A549 (cell line): ENCODE results near the gene SOX5.

ENCODE experiments used
- EP300 ChIP-seq, 2 experiments: fragments of >200 bp; sonication (Bioruptor Twin); formaldehyde crosslinking; IDR thresholded peaks; 2 replicates in 1 of 2; 3 replicates in 1 of 2; pipeline ENCODE4 v1.6.1; 2016 to 2017
- ESRRA ChIP-seq: fragments of 150-350 bp; IDR thresholded peaks from 2 replicates; pipeline ENCODE4 v1.6.1; 2014; ENCODE audit warnings: mild to moderate bottlenecking, low read length, borderline replicate concordance
- FOSL2 ChIP-seq, 2 experiments: fragments of 450-650 bp in 1 of 2; fragments of >200 bp in 1 of 2; sonication (Bioruptor Twin) in 1 of 2; formaldehyde crosslinking; IDR thresholded peaks; 2 replicates each; pipeline versions ENCODE4 v1.5.0 to v1.6.1; 2016 to 2020; ENCODE audit warnings: mild to moderate bottlenecking in 1 of 2, moderate library complexity in 1 of 2
- POLR2A ChIP-seq: IDR thresholded peaks from 2 replicates; pipeline ENCODE4 v1.6.1; 2012; ENCODE audit warnings: mild to moderate bottlenecking, low read length
- SREBF2 ChIP-seq: fragments of 450-650 bp; IDR thresholded peaks from 2 replicates; pipeline ENCODE4 v1.6.1; 2014; ENCODE audit warnings: mild to moderate bottlenecking, moderate library complexity
- TF ChIP-seq, protein P1 (sequence below): fragments of >200 bp; sonication (Bioruptor Twin); formaldehyde crosslinking; IDR thresholded peaks from 3 replicates; pipeline ENCODE4 v1.5.1; 2016
- TF ChIP-seq, protein P2 (sequence below): IDR thresholded peaks from 2 replicates; pipeline ENCODE4 v1.6.1; 2012
- TF ChIP-seq, protein P3 (sequence below): fragments of >200 bp; sonication (Bioruptor Twin); formaldehyde crosslinking; IDR thresholded peaks from 3 replicates; pipeline ENCODE4 v1.6.1; 2016

DNA sequence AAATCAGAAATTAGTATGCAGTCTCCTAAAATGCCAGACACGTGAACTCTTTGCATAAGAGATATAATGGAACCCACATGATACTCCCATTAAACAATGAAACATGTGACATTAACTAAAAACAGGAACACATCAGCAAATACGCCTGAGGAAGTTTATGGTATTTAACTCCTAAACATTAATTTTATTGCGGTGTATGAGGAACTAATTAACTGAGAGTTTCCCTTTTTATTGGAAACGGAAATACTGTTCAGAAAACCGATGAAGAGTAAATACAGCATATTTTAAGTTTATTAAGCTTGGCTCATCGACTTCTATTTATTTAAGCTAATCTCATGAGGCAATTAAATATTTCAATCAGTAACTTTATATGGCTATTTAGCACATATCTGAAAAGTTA lies 290.3 kb downstream of the SOX5 start:
- TF ChIP-seq EP300 (IDR thresholded peaks at IDR 0.05): no peak
- TF ChIP-seq, protein P1, sequence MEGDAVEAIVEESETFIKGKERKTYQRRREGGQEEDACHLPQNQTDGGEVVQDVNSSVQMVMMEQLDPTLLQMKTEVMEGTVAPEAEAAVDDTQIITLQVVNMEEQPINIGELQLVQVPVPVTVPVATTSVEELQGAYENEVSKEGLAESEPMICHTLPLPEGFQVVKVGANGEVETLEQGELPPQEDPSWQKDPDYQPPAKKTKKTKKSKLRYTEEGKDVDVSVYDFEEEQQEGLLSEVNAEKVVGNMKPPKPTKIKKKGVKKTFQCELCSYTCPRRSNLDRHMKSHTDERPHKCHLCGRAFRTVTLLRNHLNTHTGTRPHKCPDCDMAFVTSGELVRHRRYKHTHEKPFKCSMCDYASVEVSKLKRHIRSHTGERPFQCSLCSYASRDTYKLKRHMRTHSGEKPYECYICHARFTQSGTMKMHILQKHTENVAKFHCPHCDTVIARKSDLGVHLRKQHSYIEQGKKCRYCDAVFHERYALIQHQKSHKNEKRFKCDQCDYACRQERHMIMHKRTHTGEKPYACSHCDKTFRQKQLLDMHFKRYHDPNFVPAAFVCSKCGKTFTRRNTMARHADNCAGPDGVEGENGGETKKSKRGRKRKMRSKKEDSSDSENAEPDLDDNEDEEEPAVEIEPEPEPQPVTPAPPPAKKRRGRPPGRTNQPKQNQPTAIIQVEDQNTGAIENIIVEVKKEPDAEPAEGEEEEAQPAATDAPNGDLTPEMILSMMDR: no peak
- no peak for TF ChIP-seq ESRRA
- no peak for TF ChIP-seq POLR2A
- no peak for TF ChIP-seq SREBF2
- TF ChIP-seq, protein P2, sequence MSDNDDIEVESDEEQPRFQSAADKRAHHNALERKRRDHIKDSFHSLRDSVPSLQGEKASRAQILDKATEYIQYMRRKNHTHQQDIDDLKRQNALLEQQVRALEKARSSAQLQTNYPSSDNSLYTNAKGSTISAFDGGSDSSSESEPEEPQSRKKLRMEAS: no peak
- TF ChIP-seq, protein P3, sequence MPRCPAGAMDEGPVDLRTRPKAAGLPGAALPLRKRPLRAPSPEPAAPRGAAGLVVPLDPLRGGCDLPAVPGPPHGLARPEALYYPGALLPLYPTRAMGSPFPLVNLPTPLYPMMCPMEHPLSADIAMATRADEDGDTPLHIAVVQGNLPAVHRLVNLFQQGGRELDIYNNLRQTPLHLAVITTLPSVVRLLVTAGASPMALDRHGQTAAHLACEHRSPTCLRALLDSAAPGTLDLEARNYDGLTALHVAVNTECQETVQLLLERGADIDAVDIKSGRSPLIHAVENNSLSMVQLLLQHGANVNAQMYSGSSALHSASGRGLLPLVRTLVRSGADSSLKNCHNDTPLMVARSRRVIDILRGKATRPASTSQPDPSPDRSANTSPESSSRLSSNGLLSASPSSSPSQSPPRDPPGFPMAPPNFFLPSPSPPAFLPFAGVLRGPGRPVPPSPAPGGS: no peak
- no peak for TF ChIP-seq FOSL2 (IDR thresholded peaks at IDR 0.05)
- TF ChIP-seq FOSL2 (CRISPR knock-in tag; IDR thresholded peaks at IDR 0.05): no peak
